HG02623 (cell line): ENCODE results near the gene SAMD5.

Source experiments
- ATAC-seq: cut with Tn5 transposase; IDR thresholded peaks from one replicate; pipeline ENCODE4 v1.9.1; 2021; ENCODE audit warnings: moderate library complexity; ENCODE audit not compliant: unreplicated experiment

Gene SAMD5

DNA sequence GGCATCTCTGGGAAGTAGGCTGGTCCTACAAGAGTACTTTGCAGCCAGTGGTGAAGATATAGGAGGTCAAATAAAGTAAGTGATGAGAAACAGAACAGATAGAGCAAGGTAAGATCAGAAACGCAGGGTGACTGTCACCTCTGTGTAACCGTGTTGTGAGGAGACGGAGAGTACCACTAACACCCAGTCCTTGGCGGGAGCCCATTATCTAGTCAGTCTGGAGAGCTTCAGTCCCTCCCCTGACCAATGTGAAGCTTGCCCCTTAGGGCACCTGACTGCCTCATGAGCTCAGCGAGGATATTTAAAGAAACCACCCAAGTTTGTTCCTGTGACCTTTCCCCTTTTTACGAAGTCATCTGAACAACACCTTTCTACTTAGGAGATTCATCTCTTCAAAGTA is 110.0 kb downstream of the SAMD5 start:
- no peak for ATAC-seq

DNA sequence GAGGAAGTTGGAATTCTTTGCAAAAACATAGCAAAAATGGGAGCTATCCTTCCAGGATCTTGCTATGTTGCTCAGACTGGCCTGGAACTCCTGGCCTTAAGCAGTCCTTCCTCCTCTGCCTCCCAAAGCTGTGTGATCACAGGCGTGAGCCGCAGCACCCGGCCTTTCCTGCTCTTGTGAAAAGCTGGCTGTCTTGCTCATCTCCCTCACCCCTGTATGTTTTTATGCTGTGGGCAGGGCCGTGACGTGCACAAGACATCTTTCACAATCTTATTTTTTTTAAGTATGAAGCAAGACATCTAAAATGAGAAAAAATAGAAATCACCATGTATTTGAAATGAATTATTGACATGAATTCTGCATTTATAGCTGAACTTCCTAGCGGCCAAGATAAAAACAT is 110.4 kb downstream of the SAMD5 start:
- ATAC-seq = no peak
